HCT116 (cell line): ENCODE measurements around the gene INTS1. TPM values are rescaled to one million over a fixed set of nuclear protein-coding genes. Genes with fewer than 3 reads are reported as not detected.

Source experiments
- ATAC-seq: fragments of 200-7000 bp; cut with Tn5 transposase; 2 replicates; pipeline ENCODE4 v1.9.1; 2020; ENCODE audit warnings: mild to moderate bottlenecking, moderate library complexity
- BruUV-seq: library from RNA; stranded (reverse); fragments of 400-500 nt; replicated peaks from 2 replicates; lab custom pipeline; 2021; lab: Mats Ljungman, UMichigan
- CTCF ChIA-PET: fragments of 300-600 bp; sonication (Branson Sonifier 250); formaldehyde crosslinking; loops from one replicate; lab custom pipeline; 2021; ENCODE audit warnings: antibody characterized with exemption; lab: Charles Lee
- POLR2A ChIA-PET: fragments of 300-600, 350-600 bp; sonication (Branson Sonifier 250); formaldehyde crosslinking; loops from one replicate; lab custom pipeline; 2021; ENCODE audit warnings: antibody characterized with exemption; lab: Charles Lee
- RAD21 ChIA-PET, 2 experiments: fragments of 300-600 bp; sonication (Branson Sonifier 250); formaldehyde crosslinking; loops; one replicate each; lab custom pipeline; 2023; ENCODE audit warnings: low total read pairs in 2 of 2; ENCODE audit not compliant: uncharacterized antibody in 2 of 2, unreplicated experiment in 2 of 2, low non-redundant PET in 1 of 2; lab: Charles Lee
- DNase-seq: peaks from one replicate; pipeline ENCODE4 v3.0.0-alpha.2; 2010; ENCODE audit warnings: low read depth, low spot score
- H2AFZ ChIP-seq: fragments of 200-600 bp; shearing (Covaris generic), sonication (generic); 2 replicates; pipeline ENCODE4 v1.6.1; 2017; ENCODE audit warnings: low read depth, mixed run types, mixed read lengths, antibody characterized with exemption, low read length; ENCODE audit not compliant: poor library complexity, severe bottlenecking
- H3K27ac ChIP-seq: 2 replicates; pipeline ENCODE4 v1.5.1; 2012; ENCODE audit warnings: low read depth, low read length
- H3K27me3 ChIP-seq: fragments of 200-600 bp; sonication (generic); 2 replicates; pipeline ENCODE4 v1.6.1; 2016; ENCODE audit warnings: mixed run types, low read length, mixed read lengths; ENCODE audit not compliant: insufficient read depth
- H3K36me3 ChIP-seq, 2 experiments: fragments of 200-500 bp in 1 of 2; fragments of 200-600 bp in 1 of 2; sonication (Bioruptor generic) in 1 of 2; sonication (generic) in 1 of 2; 2 replicates each; pipeline versions ENCODE4 v1.5.1 to v1.6.1; 2014 to 2016; ENCODE audit warnings: low read length in 2 of 2, inconsistent platforms in 1 of 2, mixed read lengths in 1 of 2, mixed run types in 1 of 2; ENCODE audit not compliant: insufficient read depth in 2 of 2, control insufficient read depth in 1 of 2
- H3K4me1 ChIP-seq, 2 experiments: fragments of 200-600 bp in 1 of 2; sonication (generic) in 1 of 2; 2 replicates each; pipeline versions ENCODE4 v1.5.1 to v1.6.1; 2012 to 2017; ENCODE audit warnings: low read length in 2 of 2, inconsistent platforms in 1 of 2, mild to moderate bottlenecking in 1 of 2, mixed read lengths in 1 of 2, mixed run types in 1 of 2, moderate library complexity in 1 of 2; ENCODE audit not compliant: insufficient read depth in 2 of 2, control insufficient read depth in 1 of 2
- H3K4me2 ChIP-seq: fragments of 200-600 bp; sonication (generic); 2 replicates; pipeline ENCODE4 v1.6.1; 2017; ENCODE audit warnings: mixed run types, low read length, mixed read lengths
- H3K4me3 ChIP-seq, 2 experiments: fragments of 200-600 bp in 1 of 2; sonication (generic) in 1 of 2; replicated peaks in 1 of 2; 2 replicates each; pipeline ENCODE4 v1.5.1; 2011 to 2016; ENCODE audit warnings: low read length in 2 of 2, control low read depth in 1 of 2, low read depth in 1 of 2, mild to moderate bottlenecking in 1 of 2, mixed read lengths in 1 of 2, mixed run types in 1 of 2
- H3K79me2 ChIP-seq: fragments of 200-600 bp; sonication (generic); 2 replicates; pipeline ENCODE4 v1.6.1; 2017; ENCODE audit warnings: mild to moderate bottlenecking, mixed run types, low read length, moderate library complexity, mixed read lengths; ENCODE audit not compliant: insufficient read depth
- H3K9ac ChIP-seq: fragments of 200-600 bp; sonication (generic); 2 replicates; pipeline ENCODE4 v1.6.1; 2016; ENCODE audit warnings: low read length, mixed read lengths
- H3K9me2 ChIP-seq: fragments of 200-600 bp; sonication (generic), shearing (Covaris generic); 2 replicates; pipeline ENCODE4 v1.6.1; 2017; ENCODE audit warnings: mixed run types, mild to moderate bottlenecking, moderate library complexity; ENCODE audit not compliant: insufficient read depth
- H3K9me3 ChIP-seq, 2 experiments: fragments of 200-500 bp in 1 of 2; fragments of 200-600 bp in 1 of 2; sonication (Bioruptor generic) in 1 of 2; sonication (generic) in 1 of 2; 2 replicates each; pipeline ENCODE4 v1.6.1; 2014 to 2017; ENCODE audit warnings: low read length in 2 of 2, mixed read lengths in 2 of 2, inconsistent platforms in 1 of 2, low read depth in 1 of 2, mild to moderate bottlenecking in 1 of 2, mixed run types in 1 of 2, moderate library complexity in 1 of 2; ENCODE audit not compliant: control insufficient read depth in 1 of 2, insufficient read depth in 1 of 2
- H4K20me1 ChIP-seq: fragments of 200-600 bp; sonication (generic), shearing (Covaris generic); 2 replicates; pipeline ENCODE4 v1.6.1; 2017; ENCODE audit warnings: mixed run types, mild to moderate bottlenecking, moderate library complexity; ENCODE audit not compliant: insufficient read depth
- CBX3 ChIP-seq: IDR thresholded peaks from 2 replicates; pipeline ENCODE4 v1.6.1; 2012; ENCODE audit warnings: low read depth
- CTCF ChIP-seq, 3 experiments: fragments of 200-600 bp in 1 of 3; sonication (generic) in 1 of 3; IDR thresholded peaks in 2 of 3; conservative IDR thresholded peaks in 1 of 3; 2 replicates each; pipeline ENCODE4 v1.5.1; 2012 to 2017; ENCODE audit warnings: low read depth in 2 of 3, low read length in 2 of 3, antibody characterized with exemption in 1 of 3, borderline replicate concordance in 1 of 3, control low read depth in 1 of 3, mild to moderate bottlenecking in 1 of 3, mixed read lengths in 1 of 3, mixed run types in 1 of 3, moderate library complexity in 1 of 3; ENCODE audit not compliant: insufficient read depth in 1 of 3
- EGR1 ChIP-seq: IDR thresholded peaks from 2 replicates; pipeline ENCODE4 v1.6.1; 2012; ENCODE audit warnings: low read depth
- EZH2 ChIP-seq: fragments of 200-600 bp; sonication (generic); IDR thresholded peaks from 2 replicates; pipeline ENCODE4 v1.6.1; 2017; ENCODE audit warnings: antibody characterized with exemption, mixed run types
- EZH2phosphoT487 ChIP-seq: fragments of 200-600 bp; IDR thresholded peaks from 2 replicates; pipeline ENCODE4 v1.6.1; 2018; ENCODE audit warnings: antibody characterized with exemption, borderline replicate concordance
- FOSL1 ChIP-seq: IDR thresholded peaks from 2 replicates; pipeline ENCODE4 v1.6.1; 2012; ENCODE audit warnings: low read depth
- JUND ChIP-seq: IDR thresholded peaks from 2 replicates; pipeline ENCODE4 v1.6.1; 2012
- MAX ChIP-seq: IDR thresholded peaks from 2 replicates; pipeline ENCODE4 v1.6.1; 2012
- POLR2A ChIP-seq: IDR thresholded peaks from 2 replicates; pipeline ENCODE4 v1.7.0; 2011; ENCODE audit warnings: borderline replicate concordance; ENCODE audit not compliant: insufficient read depth, insufficient read length; ENCODE audit errors: extremely low read depth
- POLR2AphosphoS5 ChIP-seq: IDR thresholded peaks from 2 replicates; pipeline ENCODE4 v1.6.1; 2011; ENCODE audit warnings: mild to moderate bottlenecking, low read depth, low read length, moderate library complexity
- SP1 ChIP-seq: IDR thresholded peaks from 2 replicates; pipeline ENCODE4 v1.6.1; 2012; ENCODE audit warnings: low read depth
- TCF7L2 ChIP-seq: IDR thresholded peaks from 2 replicates; pipeline ENCODE4 v1.7.0; 2011; ENCODE audit warnings: borderline replicate concordance, inconsistent platforms; ENCODE audit not compliant: insufficient read depth, insufficient read length; ENCODE audit errors: extremely low read depth
- YY1 ChIP-seq: IDR thresholded peaks from 2 replicates; pipeline ENCODE4 v1.6.1; 2011; ENCODE audit warnings: low read length, low read depth, moderate library complexity, mild to moderate bottlenecking; ENCODE audit not compliant: insufficient replicate concordance; ENCODE audit errors: extremely low read depth
- ZFX ChIP-seq: fragments of 450-650 bp; IDR thresholded peaks from 2 replicates; pipeline ENCODE4 v1.6.1; 2017
- intact Hi-C: fragments of 100-400 bp; cut with micrococcal nuclease; formaldehyde crosslinking; loops from 2 replicates; pipeline ENCODE4 v1.10.0; 2022
- total RNA-seq: library from RNA; stranded (reverse); gene quantifications from one replicate; pipeline ENCODE4 v1.2.1, GENCODE V29; 2021; ENCODE audit not compliant: unreplicated experiment
- TF ChIP-seq, protein P1 (sequence below): IDR thresholded peaks from 2 replicates; pipeline ENCODE4 v1.6.1; 2011; ENCODE audit warnings: mild to moderate bottlenecking, low read length, moderate library complexity; ENCODE audit not compliant: insufficient replicate concordance; ENCODE audit errors: extremely low read depth
- TF ChIP-seq, protein P2 (sequence below): IDR thresholded peaks from 2 replicates; pipeline ENCODE4 v1.6.1; 2012

Gene INTS1
- total RNA-seq, 1 experiment from 2014 or later, result 167 TPM

- intact Hi-C loops, result no loop called here
- Histone ChIP-seq H3K4me1 (peaks cover 10 to 16% of the 10 kb centered on the region in 2 experiments; a peak in 3 of 4 replicates), H3K36me3 (no peaks in the 10 kb centered on the region; a peak in 1 of 4 replicates)
Measured at GRCh38 chr7:1450987-1451386, 53.2 kb downstream of the INTS1 start.

More at GRCh38 chr7:1450987-1451386, 53.2 kb downstream of the INTS1 start:
- no peak overlapping the region; the same call in 1 of the 2 replicates for H3K27ac ChIP-seq
- ChIA-PET POLR2A (no interaction called here), RAD21 (no interaction called here), CTCF (no interaction called here)
- peaks cover 52% of the 10 kb centered on the region for H3K79me2 ChIP-seq
- no peak overlapping the region for H3K9ac ChIP-seq
- no peaks in the 10 kb centered on the region for H4K20me1 ChIP-seq
- no peak for DNase-seq
- H2AFZ ChIP-seq, result no peak overlapping the region
- no peak overlapping the region for H3K4me2 ChIP-seq
- ATAC-seq, result no peak
- BruUV-seq, result no TSS peak
- H3K9me2 ChIP-seq, result no peaks in the 10 kb centered on the region
- no peaks in the 10 kb centered on the region for H3K9me3 ChIP-seq
- no peak overlapping the region for H3K4me3 ChIP-seq
- TF ChIP-seq CTCF (IDR thresholded peaks at IDR 0.05 in 2 of 3, conservative IDR thresholded peaks at IDR 0.05 in 1 of 3; ENCODE audit: borderline replicate concordance in 1 of 3, insufficient read depth in 1 of 3, low read depth in 2 of 3, low read length in 2 of 3) (no peak), JUND (no peak), SP1 (no peak), EZH2phosphoT487 (no peak), TCF7L2 (no peak), FOSL1 (no peak), POLR2A (no peak), CBX3 (no peak), YY1 (no peak), EGR1 (no peak), MAX (no peak), POLR2AphosphoS5 (no peak), ZFX (no peak), EZH2 (no peak)
- TF ChIP-seq, protein P1, sequence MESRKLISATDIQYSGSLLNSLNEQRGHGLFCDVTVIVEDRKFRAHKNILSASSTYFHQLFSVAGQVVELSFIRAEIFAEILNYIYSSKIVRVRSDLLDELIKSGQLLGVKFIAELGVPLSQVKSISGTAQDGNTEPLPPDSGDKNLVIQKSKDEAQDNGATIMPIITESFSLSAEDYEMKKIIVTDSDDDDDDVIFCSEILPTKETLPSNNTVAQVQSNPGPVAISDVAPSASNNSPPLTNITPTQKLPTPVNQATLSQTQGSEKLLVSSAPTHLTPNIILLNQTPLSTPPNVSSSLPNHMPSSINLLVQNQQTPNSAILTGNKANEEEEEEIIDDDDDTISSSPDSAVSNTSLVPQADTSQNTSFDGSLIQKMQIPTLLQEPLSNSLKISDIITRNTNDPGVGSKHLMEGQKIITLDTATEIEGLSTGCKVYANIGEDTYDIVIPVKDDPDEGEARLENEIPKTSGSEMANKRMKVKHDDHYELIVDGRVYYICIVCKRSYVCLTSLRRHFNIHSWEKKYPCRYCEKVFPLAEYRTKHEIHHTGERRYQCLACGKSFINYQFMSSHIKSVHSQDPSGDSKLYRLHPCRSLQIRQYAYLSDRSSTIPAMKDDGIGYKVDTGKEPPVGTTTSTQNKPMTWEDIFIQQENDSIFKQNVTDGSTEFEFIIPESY, result no peak
- TF ChIP-seq, protein P2, sequence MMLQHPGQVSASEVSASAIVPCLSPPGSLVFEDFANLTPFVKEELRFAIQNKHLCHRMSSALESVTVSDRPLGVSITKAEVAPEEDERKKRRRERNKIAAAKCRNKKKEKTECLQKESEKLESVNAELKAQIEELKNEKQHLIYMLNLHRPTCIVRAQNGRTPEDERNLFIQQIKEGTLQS, result no peak
- H3K27me3 ChIP-seq, result no peaks in the 10 kb centered on the region
